HFFc6 (cell line): ENCODE measurements around the gene UQCRHL. TPM values are rescaled to one million over a fixed set of nuclear protein-coding genes. Genes with fewer than 3 reads are reported as not detected.

ENCODE experiments used
- DNase-seq: peaks from one replicate; pipeline ENCODE4 v3.0.0-alpha.2; 2018
- H3K27ac Mint-ChIP-seq: 2 replicates; pipeline ENCODE4 v1.8.0; 2020; ENCODE audit warnings: mild to moderate bottlenecking, mixed read lengths
- H3K27me3 Mint-ChIP-seq: 2 replicates; pipeline ENCODE4 v1.8.0; 2021; ENCODE audit warnings: mild to moderate bottlenecking, moderate library complexity, mixed read lengths; ENCODE audit not compliant: insufficient read depth
- H3K36me3 Mint-ChIP-seq: 2 replicates; pipeline ENCODE4 v1.8.0; 2021; ENCODE audit warnings: low read depth, mixed read lengths
- H3K4me1 Mint-ChIP-seq: 2 replicates; pipeline ENCODE4 v1.8.0; 2020; ENCODE audit warnings: low read depth, mixed read lengths
- H3K4me3 Mint-ChIP-seq: 2 replicates; pipeline ENCODE4 v1.8.0; 2020; ENCODE audit warnings: mild to moderate bottlenecking, moderate library complexity, mixed read lengths
- H3K9me3 Mint-ChIP-seq: 2 replicates; pipeline ENCODE4 v1.8.0; 2020; ENCODE audit warnings: mild to moderate bottlenecking, mixed read lengths
- total RNA-seq, 6 experiments: library from RNA; stranded (reverse); fragmentation: NEBNext Ultra II Directional; extraction: Animal tissue kit (Norgen Biotek cat#: 25700); gene quantifications; 2 replicates in 1 of 6; 3 replicates in 5 of 6; pipeline ENCODE4 v1.2.3, GENCODE V29; 2021
- TF ChIP-seq, protein P1 (sequence below): fragments of 200-600 bp; sonication (generic); IDR thresholded peaks from 2 replicates; pipeline ENCODE4 v1.5.0; 2021; ENCODE audit warnings: antibody characterized with exemption, mild to moderate bottlenecking

UQCRHL gene
- total RNA-seq, 6 experiments from 2014 or later: 0.75 to 1.8 (median 1.5) TPM

DNA sequence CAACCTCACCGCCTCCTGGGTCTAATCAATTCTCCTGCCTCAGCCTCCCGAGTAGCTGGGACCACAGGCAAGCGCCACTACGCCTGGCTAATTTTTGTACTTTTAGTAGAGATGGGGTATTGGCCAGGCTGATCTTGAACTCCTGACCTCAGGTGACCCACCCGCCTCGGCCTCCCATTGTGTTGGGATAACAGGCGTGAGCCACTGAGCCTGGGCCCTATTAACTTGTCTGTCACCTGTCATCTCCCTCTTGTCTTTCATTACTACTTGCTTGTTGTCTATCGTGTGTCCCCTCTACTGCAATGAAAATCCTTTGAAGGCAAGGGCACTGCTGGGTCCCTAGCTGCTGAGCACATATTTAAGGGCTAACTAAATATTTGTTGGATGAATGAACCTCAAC is 3.4 kb downstream of the UQCRHL start:
- Mint-ChIP-seq H3K27me3 (no peaks in the 10 kb centered on the region; the same call in none of the 2 replicates), H3K36me3 (no peaks in the 10 kb centered on the region), H3K4me1 (peaks cover 51% of the 10 kb centered on the region), H3K4me3 (no peak overlapping the region), H3K9me3 (no peaks in the 10 kb centered on the region), H3K27ac (no peak overlapping the region)
- TF ChIP-seq, protein P1, sequence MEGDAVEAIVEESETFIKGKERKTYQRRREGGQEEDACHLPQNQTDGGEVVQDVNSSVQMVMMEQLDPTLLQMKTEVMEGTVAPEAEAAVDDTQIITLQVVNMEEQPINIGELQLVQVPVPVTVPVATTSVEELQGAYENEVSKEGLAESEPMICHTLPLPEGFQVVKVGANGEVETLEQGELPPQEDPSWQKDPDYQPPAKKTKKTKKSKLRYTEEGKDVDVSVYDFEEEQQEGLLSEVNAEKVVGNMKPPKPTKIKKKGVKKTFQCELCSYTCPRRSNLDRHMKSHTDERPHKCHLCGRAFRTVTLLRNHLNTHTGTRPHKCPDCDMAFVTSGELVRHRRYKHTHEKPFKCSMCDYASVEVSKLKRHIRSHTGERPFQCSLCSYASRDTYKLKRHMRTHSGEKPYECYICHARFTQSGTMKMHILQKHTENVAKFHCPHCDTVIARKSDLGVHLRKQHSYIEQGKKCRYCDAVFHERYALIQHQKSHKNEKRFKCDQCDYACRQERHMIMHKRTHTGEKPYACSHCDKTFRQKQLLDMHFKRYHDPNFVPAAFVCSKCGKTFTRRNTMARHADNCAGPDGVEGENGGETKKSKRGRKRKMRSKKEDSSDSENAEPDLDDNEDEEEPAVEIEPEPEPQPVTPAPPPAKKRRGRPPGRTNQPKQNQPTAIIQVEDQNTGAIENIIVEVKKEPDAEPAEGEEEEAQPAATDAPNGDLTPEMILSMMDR: no peak
- DNase-seq: no peak

DNA sequence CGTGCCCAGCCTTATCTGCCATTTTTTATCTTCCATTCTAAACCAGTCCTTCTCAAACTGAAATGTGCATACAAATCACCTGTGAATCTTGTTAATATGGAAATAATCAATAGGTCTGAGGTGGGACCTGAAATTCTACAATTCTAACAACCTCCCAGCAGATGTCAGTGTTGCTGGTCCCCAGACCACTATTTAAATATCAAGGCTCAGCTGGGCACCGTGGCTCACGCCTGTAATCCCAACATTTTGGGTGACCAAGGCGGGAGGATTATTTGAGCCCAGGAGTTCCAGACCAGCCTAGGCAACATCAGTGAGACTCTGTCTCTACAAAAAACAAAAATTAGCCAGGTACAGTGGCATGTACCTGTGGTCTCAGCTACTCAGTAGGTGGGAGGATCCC is 4.1 kb downstream of the UQCRHL start:
- peak; percentile 22 for DNase-seq
- H3K27ac Mint-ChIP-seq: no peak overlapping the region
- no peaks in the 10 kb centered on the region for H3K9me3 Mint-ChIP-seq
- H3K4me3 Mint-ChIP-seq: no peak overlapping the region
- no peaks in the 10 kb centered on the region for H3K36me3 Mint-ChIP-seq
- H3K4me1 Mint-ChIP-seq: peaks cover 56% of the 10 kb centered on the region
- no peaks in the 10 kb centered on the region; the same call in none of the 2 replicates for H3K27me3 Mint-ChIP-seq
- TF ChIP-seq, protein P1: peak; percentile 71

DNA sequence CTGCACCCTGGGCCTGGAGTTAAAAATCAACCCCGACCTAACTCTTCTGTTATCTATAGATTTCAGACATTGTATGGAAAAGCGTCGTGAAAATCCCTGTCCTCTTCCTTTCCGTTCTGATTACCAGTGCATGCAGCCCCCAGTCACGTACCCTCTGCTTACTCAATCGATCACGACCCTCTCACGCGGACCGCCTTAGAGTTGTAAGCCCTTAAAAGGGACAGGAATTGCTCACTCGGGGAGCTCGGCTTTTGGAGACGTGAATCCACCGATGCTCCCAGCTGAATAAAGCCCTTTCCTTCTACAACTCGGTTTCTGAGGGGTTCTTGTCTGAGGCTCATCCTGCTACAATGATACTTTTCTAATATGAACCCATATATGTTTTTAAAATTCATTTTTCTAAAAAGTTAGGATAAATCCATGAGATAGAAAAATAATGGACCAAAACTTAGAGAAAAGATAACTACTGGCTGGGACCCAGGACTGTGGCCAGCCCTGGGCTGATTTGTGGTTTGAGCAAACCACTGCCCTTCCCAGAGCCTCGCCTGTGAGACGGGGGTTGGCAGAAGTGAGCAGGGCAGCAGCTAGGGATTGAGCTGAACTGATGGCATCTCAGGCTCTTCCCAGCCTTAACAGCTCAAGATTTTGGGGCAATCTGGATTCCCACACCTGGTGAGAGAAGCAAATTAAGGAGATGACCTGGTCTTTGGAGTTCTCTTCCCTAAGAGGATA is 5.0 kb downstream of the UQCRHL start:
- peak overlapping the region; percentile 39 for H3K4me3 Mint-ChIP-seq
- H3K36me3 Mint-ChIP-seq: no peaks in the 10 kb centered on the region
- peaks cover 63% of the 10 kb centered on the region for H3K4me1 Mint-ChIP-seq
- H3K27me3 Mint-ChIP-seq: peaks cover 3% of the 10 kb centered on the region
- H3K27ac Mint-ChIP-seq: peak overlapping the region; percentile 53
- no peaks in the 10 kb centered on the region for H3K9me3 Mint-ChIP-seq
- peak; percentile 34 for DNase-seq
- TF ChIP-seq, protein P1: no peak

DNA sequence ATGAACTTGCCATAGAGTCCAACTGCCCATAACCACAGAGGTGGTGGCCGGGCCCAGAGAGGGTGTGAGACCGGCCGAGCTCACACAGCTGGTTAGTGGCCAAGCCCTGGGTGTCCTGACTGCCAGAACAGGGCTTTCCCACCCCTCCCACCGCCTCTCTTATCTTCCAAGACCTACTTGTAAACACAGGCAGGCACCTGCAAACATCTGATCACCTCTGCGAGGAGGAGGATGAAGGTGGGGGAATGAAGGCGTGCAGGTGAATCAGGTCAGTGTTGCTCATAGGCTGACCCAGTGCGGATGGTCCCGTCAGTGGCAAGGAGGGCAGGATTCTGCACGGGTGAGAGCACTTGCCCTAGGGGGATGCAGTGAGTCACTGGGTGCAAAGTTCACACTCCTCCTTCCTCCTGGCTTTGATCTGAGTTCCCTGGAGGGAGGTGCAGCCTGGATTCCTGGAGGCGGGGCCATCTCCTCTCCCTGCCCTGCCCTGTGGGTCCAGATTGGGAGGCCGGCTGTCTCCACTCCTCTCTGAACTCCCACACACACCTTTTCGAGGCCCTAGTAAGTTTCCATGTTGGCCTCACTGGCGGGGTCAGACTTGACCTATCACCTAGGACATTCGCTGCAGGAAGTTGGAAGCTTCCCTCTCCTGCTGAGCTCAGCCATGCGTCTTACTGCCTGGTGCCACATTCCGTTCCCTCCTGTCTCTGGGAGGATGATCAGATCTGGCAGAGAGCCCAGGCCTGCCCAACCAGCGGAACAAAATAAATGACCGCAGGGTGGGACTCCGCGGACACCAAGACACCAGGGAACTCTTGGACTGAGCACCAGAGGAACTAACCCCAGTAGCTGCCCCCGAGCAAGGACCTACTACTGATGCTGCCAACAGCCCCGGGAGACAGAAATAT is 7.3 kb downstream of the UQCRHL start:
- Mint-ChIP-seq H3K27ac (peak overlapping the region; percentile 94), H3K4me1 (peaks cover 84% of the 10 kb centered on the region), H3K9me3 (no peaks in the 10 kb centered on the region), H3K4me3 (peak overlapping the region; percentile 76), H3K27me3 (peaks cover 3% of the 10 kb centered on the region), H3K36me3 (no peaks in the 10 kb centered on the region)
- TF ChIP-seq, protein P1: no peak
- peak; percentile 84 for DNase-seq

DNA sequence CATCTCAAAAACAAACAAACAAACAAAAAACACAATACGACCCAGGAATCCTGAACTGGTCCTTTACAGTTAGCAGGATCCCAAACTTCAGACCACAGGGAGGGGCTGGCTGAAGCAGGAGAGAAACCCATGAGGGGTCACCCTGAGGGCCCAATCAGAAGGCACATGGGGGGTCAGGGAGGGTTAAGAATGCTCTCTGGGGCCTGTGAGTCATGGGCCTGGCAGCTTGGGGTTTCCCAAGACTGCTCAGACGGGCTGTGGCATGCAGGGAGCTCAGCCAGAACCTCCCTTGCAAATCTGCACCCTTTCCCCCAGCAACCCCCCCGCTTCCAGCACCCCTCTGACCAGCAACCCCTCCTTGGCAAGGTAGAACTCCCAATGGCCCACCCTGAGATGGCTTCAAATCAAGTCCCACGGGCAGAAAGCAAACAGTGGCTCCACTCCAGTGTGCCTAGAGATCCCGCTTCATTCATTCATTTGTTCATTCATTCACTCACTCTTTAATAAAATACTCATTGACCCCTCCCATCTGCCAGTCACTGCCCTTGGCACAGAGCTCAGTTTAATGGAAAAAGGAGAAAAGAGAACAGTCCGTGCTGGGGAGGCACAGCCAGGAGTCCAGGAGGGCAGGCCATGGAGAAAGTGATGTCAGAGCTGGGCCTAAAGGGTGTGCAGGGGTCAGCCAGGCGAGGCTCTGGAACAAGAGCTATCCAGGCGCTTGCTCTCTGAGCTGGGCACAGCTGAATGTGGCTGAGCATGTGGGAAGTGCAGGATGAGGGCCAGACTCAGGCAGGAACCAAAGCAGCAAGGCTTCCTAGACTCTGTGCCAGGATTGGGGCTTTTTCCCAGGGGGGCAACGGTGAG is 8.2 kb downstream of the UQCRHL start:
- Mint-ChIP-seq H3K36me3 (no peaks in the 10 kb centered on the region), H3K27ac (peak overlapping the region; percentile 94), H3K9me3 (no peaks in the 10 kb centered on the region), H3K27me3 (peaks cover 4% of the 10 kb centered on the region), H3K4me3 (peak overlapping the region; percentile 76), H3K4me1 (peaks cover 92% of the 10 kb centered on the region)
- DNase-seq: peak; percentile 90
- TF ChIP-seq, protein P1: no peak
